ENCODE measurements around the gene MRPL36. TPM values are rescaled to one million over a fixed set of nuclear protein-coding genes. Genes with fewer than 3 reads are reported as not detected.

The MRPL36 gene
- polyA plus RNA-seq, 1 donor (not counting 4 experiments of a cell fraction or from before 2014, with no cell fraction given) = 121 TPM

- no peak overlapping the region for H2AFZ ChIP-seq (ENCODE audit: control insufficient read depth, low read length)
- no peak overlapping the region for H3K27ac ChIP-seq (ENCODE audit: control insufficient read depth, insufficient read depth, low read length)
- no peaks in the 10 kb centered on the region for H3K27me3 ChIP-seq (ENCODE audit: control insufficient read depth, extremely low read depth, insufficient read depth, low read length)
- no peaks in the 10 kb centered on the region for H4K20me1 ChIP-seq (ENCODE audit: control insufficient read depth, extremely low read depth, insufficient read depth, low read length)
- H3K4me1 ChIP-seq (ENCODE audit: control insufficient read depth, extremely low read depth, insufficient read depth, low read length) = peaks cover 7% of the 10 kb centered on the region
- no peak overlapping the region for H3K9ac ChIP-seq (ENCODE audit: control insufficient read depth, extremely low read depth, insufficient read depth, low read length)
- no peak overlapping the region for H3K4me2 ChIP-seq (ENCODE audit: control insufficient read depth, extremely low read depth, insufficient read depth, low read depth, low read length)
- FAIRE-seq = no peak
- H3K9me3 ChIP-seq (ENCODE audit: control insufficient read depth, low read depth, low read length) = no peaks in the 10 kb centered on the region
- TF ChIP-seq EZH2 (IDR thresholded peaks at IDR 0.05; ENCODE audit: low read length) (no peak), CTCF (optimal IDR thresholded peaks at IDR 0.05 in 1 of 3, IDR thresholded peaks at IDR 0.05 in 1 of 3, conservative IDR thresholded peaks at IDR 0.05 in 1 of 3; ENCODE audit: extremely low read depth in 1 of 3, insufficient read depth in 2 of 3, low read length in 3 of 3) (no peak)
- dilution Hi-C loops (cut with MboI; ENCODE audit: extremely low pct_ligation_motif_present, low sequenced_read_pairs) = no loop called here
- H3K9me1 ChIP-seq (ENCODE audit: control insufficient read depth, extremely low read depth, insufficient read depth, low read length) = no peaks in the 10 kb centered on the region
- H3K4me3 ChIP-seq (ENCODE audit: control insufficient read depth in 2 of 3, extremely low read depth in 1 of 3, insufficient read depth in 2 of 3, low read depth in 1 of 3, low read length in 3 of 3) = no peak overlapping the region
- H3K79me2 ChIP-seq (ENCODE audit: control insufficient read depth, insufficient read depth, low read length) = no peaks in the 10 kb centered on the region
- H3K36me3 ChIP-seq (ENCODE audit: control insufficient read depth in 2 of 2, extremely low read depth in 1 of 2, insufficient read depth in 2 of 2, low read length in 2 of 2) = no peaks in the 10 kb centered on the region
- no peak for DNase-seq (ENCODE audit: low read depth, low spot score)
These were observed 15.2 kb downstream of the MRPL36 start for GRCh38 chr5:1784197-1785050.

- H3K4me1 ChIP-seq (ENCODE audit: control insufficient read depth, extremely low read depth, insufficient read depth, low read length) = no peaks in the 10 kb centered on the region
- H3K79me2 ChIP-seq (ENCODE audit: control insufficient read depth, insufficient read depth, low read length) = no peaks in the 10 kb centered on the region
- no peaks in the 10 kb centered on the region for H3K27me3 ChIP-seq (ENCODE audit: control insufficient read depth, extremely low read depth, insufficient read depth, low read length)
- H2AFZ ChIP-seq (ENCODE audit: control insufficient read depth, low read length) = no peak overlapping the region
- TF ChIP-seq EZH2 (IDR thresholded peaks at IDR 0.05; ENCODE audit: low read length) = no peak
- no peak for TF ChIP-seq CTCF (optimal IDR thresholded peaks at IDR 0.05 in 1 of 3, IDR thresholded peaks at IDR 0.05 in 1 of 3, conservative IDR thresholded peaks at IDR 0.05 in 1 of 3; ENCODE audit: extremely low read depth in 1 of 3, insufficient read depth in 2 of 3, low read length in 3 of 3)
- no peaks in the 10 kb centered on the region for H3K36me3 ChIP-seq (ENCODE audit: control insufficient read depth in 2 of 2, extremely low read depth in 1 of 2, insufficient read depth in 2 of 2, low read length in 2 of 2)
- DNase-seq (ENCODE audit: low read depth, low spot score) = no peak
- dilution Hi-C loops (cut with MboI; ENCODE audit: extremely low pct_ligation_motif_present, low sequenced_read_pairs) = no loop called here
- H3K9me3 ChIP-seq (ENCODE audit: control insufficient read depth, low read depth, low read length) = no peaks in the 10 kb centered on the region
- no peak overlapping the region for H3K9ac ChIP-seq (ENCODE audit: control insufficient read depth, extremely low read depth, insufficient read depth, low read length)
- no peaks in the 10 kb centered on the region for H3K9me1 ChIP-seq (ENCODE audit: control insufficient read depth, extremely low read depth, insufficient read depth, low read length)
- no peak overlapping the region for H3K27ac ChIP-seq (ENCODE audit: control insufficient read depth, insufficient read depth, low read length)
- FAIRE-seq = no peak
- no peak overlapping the region for H3K4me3 ChIP-seq (ENCODE audit: control insufficient read depth in 2 of 3, extremely low read depth in 1 of 3, insufficient read depth in 2 of 3, low read depth in 1 of 3, low read length in 3 of 3)
- H4K20me1 ChIP-seq (ENCODE audit: control insufficient read depth, extremely low read depth, insufficient read depth, low read length) = no peaks in the 10 kb centered on the region
- no peak overlapping the region for H3K4me2 ChIP-seq (ENCODE audit: control insufficient read depth, extremely low read depth, insufficient read depth, low read depth, low read length)
These were observed 16.5 kb downstream of the MRPL36 start for GRCh38 chr5:1783216-1783554.

All from keratinocyte (primary cell).